CD4-positive, alpha-beta T cell treated with Interleukin-6 at 100 ng/mL for 8 hours (primary cell): ENCODE measurements around the gene MRPL37.
A peak's percentile ranks its signal among the peaks of the same experiment; 100 is the strongest.
"Not testable (repeated sequence)": the region's sequence is repeated elsewhere in the genome, so short reads cannot be mapped to it uniquely, and the experiment has no call there.

Source experiments
- DNase-seq: peaks from one replicate; pipeline ENCODE4 v3.0.0-alpha.2; 2020; ENCODE audit warnings: mixed read lengths, low spot score

Gene MRPL37

DNA sequence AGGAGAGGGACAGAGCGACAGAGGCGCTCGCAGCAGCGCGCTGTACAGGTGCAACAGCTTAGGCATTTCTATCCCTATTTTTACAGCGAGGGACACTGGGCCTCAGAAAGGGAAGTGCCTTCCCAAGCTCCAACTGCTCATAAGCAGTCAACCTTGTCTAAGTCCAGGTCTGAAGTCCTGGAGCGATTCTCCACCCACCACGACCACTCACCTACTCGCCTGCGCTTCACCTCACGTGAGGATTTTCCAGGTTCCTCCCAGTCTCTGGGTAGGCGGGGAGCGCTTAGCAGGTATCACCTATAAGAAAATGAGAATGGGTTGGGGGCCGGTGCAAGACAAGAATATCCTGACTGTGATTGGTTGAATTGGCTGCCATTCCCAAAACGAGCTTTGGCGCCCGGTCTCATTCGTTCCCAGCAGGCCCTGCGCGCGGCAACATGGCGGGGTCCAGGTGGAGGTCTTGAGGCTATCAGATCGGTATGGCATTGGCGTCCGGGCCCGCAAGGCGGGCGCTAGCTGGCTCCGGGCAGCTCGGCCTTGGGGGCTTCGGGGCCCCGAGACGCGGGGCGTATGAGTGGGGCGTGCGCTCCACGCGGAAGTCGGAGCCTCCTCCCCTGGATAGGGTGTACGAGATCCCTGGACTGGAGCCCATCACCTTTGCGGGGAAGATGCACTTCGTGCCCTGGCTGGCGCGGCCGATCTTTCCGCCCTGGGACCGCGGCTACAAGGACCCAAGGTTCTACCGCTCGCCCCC lies at the start of gene MRPL37, which contains the start of gene CYB5RL:
Gene MRPL37, plus strand, starts transcription at position 403 of the 754 bp plus-strand sequence. Its CDS starts 77 bp downstream, at position 480.
Gene CYB5RL, minus strand, starts transcription at position 266 of the 754 bp plus-strand sequence. CDS start 4,414 bp downstream, outside the sequence.
- peak; percentile 93 for DNase-seq

DNA sequence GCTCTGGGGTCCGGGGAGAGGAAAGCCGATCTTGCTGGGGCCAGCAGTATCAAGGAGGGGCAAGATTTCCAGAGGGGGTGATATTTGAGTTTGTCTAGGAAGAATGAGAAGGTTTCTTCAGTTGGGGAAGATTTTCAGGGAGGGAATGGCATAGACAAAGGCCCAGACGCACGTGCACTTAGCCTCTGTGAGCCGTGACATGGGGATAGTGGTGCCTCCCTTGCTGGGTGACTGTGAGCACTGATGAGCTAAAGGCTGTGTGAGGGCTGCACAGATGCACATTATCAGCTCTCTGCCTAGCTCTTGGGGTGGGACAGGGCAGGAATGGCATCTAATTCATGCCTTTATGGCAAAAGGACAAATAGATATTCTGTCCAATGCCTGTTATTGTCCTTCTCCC lies 49.0 kb upstream of the MRPL37 start:
- no peak for DNase-seq

DNA sequence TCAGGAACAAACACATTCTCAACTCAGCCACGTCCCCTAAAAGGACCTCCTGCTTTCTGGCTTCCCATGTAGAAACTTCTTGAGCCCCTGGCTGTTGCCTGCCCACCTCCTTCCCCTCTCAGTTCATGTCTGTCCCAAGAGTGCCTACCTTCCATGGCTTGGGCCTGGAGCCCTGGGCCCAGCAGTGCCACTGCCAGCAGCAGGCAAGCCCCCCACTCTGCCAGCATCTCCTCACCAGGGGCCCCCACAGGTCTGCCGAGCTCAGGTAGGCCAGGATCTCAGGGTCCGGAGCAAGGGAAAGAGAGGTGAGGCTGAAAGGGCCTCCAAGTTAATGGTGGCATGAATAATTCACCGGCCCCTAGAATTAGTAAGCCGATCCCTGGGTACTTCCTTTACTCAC lies 47.3 kb upstream of the MRPL37 start, which contains the start of gene CDCP2:
Gene CDCP2, minus strand, starts transcription at position 305 of the 400 bp plus-strand sequence. Its CDS starts 78 bp downstream, at position 227.
- no peak for DNase-seq

DNA sequence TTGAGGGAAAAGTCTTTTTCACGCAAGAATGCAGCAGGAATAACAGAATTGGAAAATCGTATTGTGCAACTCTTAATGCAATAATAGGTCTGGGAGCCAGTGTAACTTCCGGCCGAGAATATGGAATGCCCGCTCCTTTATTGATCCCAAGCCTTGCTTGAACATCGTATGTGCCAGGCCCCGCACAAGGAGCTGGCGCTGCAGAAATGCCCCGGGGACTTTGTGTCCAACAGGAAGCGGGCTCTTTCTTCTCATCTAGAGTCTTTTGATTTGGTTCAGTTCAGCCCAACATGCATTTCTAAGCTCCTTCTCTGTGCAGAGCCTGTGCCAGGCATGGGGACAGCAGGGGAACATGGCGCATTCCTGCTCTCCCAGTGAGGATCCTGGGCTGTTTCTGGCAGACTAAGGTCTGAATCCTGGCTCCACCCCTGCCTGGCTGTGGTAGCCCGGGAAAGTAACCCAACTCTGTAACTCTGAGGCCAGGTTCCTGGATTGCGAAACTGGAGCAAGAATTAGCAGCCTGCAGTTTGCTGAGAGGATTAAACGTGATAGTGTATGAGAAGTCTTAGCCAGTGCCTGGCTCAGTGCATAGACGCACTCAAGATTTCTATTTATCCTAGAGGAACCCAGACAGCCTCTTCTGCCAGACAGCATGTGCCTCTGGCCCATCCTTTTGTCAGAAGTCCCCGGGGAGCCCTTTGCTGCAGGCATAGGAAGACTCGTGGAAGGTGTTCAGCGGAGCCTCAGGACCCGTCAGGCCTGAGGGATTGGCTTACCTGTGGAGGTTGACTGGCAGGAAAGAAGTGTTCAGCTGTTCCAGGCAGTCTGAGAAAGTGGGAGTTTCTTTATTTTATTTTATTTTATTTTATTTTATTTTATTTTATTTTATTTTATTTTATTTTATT lies 46.2 kb upstream of the MRPL37 start:
- DNase-seq = no peak

DNA sequence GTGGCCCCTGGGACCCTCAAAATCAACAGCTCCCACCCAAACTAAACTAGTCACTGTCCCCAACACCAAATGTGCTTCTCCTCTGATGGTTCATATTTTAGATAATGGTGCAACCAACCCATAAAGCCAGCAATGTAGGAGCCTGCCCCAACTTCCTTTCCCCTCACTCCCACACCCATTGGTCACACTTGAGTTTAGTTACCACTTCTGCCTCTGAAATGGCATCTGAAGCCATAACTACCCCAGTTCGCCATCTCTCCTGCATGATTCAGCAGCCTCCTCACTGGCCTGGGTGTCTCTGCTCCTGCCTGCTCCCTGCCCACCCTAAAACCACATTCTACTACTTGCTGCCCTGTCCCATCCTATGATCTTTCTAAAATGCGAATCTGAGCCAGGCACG lies 43.8 kb upstream of the MRPL37 start:
- no peak for DNase-seq

DNA sequence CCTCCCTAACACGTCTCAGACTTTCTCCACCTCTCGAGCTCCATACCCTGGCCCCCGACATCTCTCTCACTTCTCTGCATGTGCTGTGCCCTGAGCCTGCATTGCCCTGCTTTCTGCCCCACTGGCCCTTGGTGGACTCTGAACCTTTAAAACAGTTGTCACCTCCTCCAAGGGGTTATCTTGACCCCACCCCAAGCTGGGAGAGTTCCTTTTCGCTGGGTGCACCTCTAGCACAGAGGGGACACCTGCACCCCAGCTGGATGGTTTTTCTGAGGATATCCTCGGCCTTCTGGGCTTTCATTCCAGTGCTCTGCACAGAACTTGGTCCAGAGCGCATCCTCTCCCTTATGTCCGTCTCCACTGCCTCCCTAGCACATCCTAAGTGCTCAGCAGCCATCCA lies 43.0 kb upstream of the MRPL37 start:
- DNase-seq = no peak

DNA sequence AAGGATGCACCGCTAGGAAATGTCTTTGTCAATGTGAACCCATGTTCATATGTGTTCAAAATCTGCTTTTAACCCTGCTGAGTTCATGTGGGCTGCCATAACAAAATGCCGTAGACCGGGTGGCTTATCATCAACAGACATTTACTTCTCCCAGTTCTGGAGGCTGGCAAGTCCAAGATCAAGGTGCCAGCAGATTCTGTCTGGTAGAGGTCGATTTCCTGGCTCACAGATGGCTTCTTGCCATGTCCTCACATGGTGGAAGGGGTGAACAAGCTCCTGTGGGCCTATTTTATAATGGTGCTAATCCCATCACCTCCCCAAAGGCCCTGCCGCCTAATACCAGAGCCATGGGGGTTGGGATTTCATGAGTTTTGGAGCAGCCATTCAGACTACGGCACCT lies 42.6 kb upstream of the MRPL37 start:
- no peak for DNase-seq

DNA sequence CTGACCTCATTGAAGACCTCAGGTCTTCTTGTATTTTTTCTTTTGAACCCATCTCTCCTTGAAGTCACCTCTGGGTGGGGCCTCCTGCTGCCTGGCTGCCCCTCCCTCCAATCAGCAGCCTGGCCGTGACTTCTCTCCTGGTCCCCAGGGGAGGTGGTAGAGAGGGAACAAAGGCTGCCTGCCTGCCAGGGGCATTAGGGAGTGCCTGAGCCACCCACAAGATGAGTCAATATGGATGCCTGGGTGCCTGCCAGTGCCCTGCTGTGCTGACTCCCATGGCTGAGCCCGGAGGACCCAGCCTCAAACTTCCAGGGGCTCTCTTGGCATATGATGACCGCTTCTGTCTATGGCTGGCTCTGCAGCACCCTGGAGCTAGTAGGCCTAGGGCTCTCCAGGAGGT lies 41.9 kb upstream of the MRPL37 start:
- DNase-seq = no peak

DNA sequence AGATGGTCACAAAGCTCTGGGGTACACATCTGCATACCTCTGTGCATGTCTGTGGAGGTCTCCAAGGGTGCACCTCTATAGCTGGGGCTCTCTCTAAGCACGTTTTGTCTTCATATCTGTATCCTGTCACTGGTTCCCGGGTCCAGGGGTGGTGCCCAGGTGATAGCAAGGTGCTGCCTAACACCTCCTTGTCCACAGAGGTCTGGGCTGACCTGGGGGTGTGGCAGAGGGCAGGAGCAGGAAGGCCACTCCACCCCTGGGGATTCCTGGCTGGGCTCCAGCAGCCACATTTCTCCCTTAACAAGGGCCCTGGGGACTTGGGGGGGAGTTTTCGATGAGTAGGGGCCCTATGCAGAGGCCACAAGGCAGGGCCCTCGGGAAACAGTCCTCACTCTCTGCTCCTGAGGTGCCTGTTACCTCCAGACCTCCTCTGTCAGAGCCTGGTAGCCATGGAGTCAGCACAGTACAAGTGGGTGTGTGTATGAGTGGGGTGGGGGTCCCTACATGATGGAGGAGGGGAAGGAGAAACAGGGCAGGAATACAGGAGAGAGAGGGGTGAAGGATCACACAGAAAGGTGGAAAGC lies 40.1 kb upstream of the MRPL37 start:
- no peak for DNase-seq

DNA sequence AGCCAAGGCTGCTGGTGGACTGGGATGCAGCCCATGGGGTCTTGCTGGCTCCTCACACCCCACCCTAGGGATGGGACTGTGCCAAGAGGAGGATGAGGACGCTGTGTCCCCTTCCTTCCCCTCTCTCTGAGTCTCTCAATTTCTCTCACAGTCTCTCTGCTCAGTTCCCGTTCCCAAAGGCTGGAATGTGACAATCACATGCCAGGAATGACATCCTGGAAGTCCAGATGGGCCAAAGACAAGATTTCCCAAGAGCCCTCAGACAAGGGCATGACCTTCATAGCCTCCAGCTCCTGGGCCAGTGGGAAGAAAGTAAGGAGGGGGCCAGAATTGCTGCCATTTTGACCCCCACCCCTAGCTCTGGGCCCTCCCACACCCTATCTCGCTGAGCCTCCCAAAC lies 39.6 kb upstream of the MRPL37 start:
- no peak for DNase-seq

DNA sequence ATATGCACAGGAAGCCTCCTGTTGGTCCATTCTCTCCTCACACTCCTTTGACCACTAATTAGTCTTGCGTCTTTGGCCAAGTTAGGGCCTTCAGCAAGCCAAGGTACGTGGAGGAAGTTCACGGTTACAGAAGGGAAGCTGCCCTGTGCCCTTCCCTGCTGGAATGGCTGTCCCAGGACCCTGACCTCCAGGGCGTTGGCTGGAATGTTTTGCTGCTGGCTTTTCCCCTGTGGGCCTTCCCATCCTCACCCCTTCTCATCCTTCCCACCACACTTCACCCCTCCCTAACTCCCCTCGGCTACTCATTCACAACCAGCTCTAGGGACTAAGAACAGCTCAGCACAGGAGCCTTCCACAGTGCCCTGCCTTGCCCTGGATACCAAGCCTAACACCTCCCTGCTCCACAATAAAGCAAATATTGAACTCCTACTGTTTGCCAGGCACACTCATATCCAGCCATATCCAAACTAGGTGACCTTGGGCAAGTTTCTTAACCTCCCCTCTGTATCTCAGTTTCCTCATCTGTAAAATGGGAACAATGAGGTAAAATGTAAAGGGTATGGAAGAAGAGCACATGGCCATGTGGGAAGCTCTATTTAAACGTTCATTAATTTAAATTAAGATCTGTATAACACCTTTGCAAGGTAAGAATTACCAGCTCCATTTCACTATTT lies 38.3 kb upstream of the MRPL37 start:
- DNase-seq = no peak

DNA sequence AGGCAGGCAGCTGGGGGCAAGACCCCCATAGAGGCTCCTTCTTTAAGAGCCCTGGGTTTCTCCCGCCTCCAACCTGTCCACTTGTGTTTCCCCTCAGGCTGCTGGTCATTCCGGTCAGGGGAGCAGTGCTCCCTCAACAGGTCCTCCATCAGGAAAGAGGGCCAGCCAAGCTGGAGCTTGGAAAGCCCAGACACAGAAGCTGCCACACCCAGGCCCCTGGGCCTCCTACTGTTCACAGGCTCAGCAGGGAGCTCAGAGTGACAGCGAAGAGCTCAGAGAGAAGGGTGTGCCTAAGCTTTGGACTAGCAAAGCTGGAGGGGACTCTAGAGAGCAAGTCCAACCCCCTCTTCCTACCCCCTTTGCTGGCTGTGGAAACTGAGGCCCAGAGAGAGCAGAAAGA lies 36.9 kb upstream of the MRPL37 start:
- no peak for DNase-seq

DNA sequence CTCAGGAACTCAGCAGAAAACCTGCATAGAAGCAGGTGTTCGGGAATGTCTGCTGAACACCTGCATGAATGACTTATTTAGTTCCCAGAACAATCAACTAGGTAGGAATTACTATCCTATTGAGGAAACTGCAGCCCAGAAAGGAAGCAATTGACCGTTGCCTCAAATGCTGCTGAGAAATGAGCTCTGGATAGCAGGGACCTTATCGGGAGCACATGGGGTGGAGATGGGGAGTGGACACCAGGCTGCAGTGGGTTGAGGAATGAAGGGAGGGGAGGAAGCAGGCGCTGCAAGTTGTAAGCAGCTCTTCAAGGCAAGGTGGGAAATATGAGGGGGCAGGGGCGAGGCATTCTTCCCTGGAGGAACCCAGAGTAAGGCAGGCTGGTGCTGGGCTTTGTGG lies 36.4 kb upstream of the MRPL37 start:
- no peak for DNase-seq

DNA sequence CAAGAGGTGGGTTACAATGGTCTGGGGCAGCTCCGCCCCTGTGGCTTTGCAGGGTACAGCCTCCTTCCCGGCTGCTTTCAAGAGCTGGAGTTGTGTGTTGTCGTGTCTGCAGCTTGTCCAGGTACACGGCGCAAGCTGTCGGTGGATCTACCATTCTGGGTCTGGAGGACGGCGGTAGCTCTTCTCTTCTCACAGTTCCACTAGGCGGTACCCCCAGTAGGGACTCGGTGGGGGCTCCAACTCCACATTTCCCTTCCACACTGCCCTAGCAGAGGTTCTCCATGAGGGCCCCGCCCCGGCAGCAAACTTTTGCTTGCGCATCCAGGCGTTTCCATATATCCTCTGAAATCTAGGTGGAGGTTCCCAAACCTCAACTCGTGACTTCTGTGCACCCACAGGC lies 34.8 kb upstream of the MRPL37 start:
- DNase-seq = no peak

DNA sequence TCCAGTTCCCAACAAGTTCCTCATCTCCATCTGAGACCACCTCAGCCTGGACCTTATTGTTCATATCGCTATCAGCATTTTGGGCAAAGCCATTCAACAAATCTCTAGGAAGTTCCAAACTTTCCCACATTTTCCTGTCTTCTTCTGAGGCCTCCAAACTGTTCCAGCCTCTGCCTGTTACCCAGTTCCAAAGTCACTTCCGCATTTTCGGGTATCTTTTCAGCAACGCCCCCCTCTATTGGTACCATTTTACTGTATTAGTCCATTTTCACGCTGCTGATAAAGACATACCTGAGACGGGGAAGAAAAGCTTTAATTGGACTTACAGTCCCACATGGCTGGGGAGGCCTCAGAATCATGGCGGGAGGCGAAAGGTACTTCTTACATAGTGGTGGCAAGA lies 33.6 kb upstream of the MRPL37 start:
- DNase-seq = not testable (repeated sequence)

DNA sequence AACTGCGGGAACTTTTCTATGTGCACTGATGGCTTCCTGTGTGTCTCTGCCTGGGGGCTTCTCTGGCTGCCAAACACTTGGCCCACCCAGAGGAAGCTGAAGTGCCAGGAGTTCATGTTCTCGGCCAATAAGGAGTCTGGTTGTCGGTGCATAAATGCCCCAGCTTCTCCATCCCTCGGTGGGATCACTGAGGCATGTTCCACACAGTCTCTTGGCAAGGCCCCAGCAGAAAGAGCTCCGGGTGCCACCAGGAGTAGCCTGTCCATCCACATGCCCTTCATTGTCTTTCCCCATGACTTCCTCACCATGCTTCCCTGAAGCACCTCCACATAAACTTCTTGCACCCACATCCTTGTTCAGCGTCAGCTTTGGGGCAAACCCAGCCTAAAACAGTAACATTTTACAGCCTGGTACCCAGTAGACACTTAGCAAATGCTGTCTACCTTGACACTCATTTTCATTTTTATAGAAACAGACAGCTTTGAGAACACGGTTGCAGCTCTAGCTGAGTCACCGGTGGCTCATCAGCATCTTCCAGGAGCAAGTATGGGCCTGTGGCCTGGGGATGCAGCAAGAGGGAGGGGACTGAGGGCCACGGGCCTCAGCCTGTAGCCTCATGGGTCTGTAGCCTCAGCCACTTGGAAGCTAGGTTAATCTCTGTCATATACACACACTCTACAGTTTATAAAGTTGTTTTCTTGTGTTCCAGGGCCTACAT lies 32.4 kb upstream of the MRPL37 start:
- no peak for DNase-seq

DNA sequence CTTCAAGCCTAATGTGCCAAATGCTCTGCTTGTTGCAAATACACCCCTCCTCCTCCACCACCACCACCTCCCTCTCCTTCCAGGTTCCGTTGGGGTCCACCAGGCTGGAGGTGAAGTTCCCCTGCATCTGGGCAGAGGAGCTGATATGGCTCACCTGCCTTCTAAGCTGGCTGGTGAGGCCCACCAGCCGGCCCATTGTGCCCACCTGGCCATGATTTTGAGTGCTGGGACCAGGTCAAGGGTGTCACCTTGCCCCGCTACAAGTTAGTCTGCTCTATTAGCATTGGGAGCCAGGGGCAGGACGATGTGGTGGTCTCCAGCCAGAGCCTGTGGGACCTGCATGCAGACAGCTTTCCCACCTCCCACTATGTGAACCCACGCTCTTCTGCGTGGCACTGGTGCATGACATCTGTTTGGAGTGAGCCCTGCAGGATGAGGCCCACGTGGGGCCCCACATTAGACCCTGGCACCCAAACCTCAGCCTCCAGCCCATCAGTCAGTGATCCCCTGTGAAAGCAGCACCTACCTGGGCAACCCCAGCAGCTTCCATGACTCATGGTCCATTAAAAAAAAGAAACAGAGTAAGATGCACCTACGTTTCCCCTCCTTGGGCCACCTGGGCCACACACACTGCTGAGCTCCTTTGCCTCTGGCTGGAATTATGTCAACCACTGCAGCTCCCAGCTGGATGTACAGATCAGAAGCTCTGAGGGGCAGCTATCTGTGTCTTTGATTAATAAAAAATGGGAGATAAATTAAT lies 31.6 kb upstream of the MRPL37 start:
- DNase-seq = no peak

DNA sequence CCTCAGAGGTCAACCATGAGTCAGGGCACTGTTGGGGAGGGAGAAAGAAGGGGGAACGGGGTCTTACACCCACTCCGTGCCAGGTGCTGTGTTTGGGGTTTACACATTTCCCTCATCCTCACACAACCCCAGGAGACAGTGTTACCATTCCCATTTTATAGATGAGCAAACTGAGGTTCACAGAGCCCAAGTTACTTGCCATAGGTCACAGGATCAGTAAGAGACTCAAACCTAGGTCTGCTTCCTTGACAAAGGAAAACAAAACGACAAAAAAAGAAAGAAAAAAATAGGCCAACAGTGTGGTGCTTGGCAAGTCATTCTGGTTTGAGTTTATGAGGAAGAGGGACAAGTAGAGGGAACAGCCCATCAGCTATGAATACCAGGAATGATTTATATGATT lies 30.9 kb upstream of the MRPL37 start:
- DNase-seq = no peak

DNA sequence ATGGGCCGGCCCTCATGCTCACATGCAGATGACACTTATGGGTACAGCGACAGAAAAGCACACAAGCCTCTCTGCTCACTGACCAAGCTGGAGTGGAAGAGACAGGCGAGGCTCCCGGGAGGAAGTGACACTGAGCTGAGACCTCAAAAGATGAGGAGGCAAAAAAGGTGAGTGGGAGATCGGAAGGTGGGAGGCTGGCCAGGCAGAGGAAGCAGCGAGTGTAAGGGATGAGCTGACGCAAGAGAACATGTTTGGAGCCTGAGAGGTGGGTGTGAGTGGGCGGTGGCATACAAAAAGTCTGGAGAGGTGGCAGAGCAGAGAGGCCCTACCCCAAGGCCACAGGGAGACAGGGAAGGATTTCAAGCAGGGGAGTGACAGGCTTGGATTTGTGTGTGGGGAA lies 29.0 kb upstream of the MRPL37 start:
- DNase-seq = no peak

DNA sequence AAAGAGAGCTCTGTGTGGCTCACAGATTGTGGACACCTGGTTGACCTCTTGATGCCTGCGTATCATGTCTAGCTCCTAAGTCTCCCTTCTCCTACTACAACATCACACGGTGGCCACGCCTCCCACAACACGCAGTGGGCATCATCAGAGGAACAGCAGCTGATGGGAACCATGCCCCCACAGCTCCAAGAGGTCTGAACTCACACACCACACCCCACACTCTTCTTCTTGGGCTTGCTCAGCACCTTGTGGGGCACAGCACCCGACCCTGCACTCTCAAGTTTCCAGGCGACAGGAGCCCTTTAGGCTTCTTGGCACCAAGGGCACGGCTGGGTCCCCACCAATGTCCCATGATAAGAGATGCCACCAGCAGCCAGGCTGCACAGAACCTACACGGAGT lies 28.4 kb upstream of the MRPL37 start:
- DNase-seq = no peak
